GM23248 (cell line): ENCODE measurements around the gene CFB.

Source experiments
- EZH2 ChIP-seq: fragments of 200-600 bp; sonication (generic); IDR thresholded peaks from 2 replicates; pipeline ENCODE4 v1.6.1; 2018; ENCODE audit warnings: antibody characterized with exemption, mild to moderate bottlenecking; ENCODE audit not compliant: insufficient read depth, poor library complexity, severe bottlenecking
- EZH2phosphoT487 ChIP-seq: fragments of 200-600 bp; sonication (generic); IDR thresholded peaks from 2 replicates; pipeline ENCODE4 v1.6.1; 2018; ENCODE audit warnings: antibody characterized with exemption, moderate library complexity, mild to moderate bottlenecking, low read depth; ENCODE audit not compliant: insufficient read depth

GRCh38 chr6:31966997-31967925 is 21.4 kb downstream of the CFB start:
- no peak for TF ChIP-seq EZH2phosphoT487
- TF ChIP-seq EZH2, result no peak
